ENCODE data around the gene LSAMP.

The LSAMP gene

GRCh38 chr3:115943579-115943978, 501.7 kb downstream of the LSAMP start:
- DNase-seq (ENCODE audit: low spot score), result no peak

DNA sequence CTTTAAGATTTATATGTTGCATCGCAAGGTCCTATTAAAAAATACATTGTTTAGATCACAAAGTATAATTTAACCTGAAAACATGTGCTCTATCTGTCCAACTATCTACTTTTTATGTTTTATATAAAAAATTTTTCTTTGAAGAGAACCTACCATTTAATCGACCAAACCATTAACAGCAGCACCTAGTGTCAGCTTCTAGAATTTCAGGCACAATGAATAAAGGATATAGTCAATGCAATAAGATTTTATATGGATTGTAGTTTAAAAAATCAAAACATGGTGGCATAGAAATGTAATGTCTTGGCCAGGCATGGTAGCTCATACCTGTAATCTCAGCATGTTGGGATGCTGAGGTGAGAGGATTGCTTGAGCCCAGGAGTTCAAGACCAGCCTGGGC, 508.2 kb downstream of the LSAMP start:
- no peak for DNase-seq (ENCODE audit: low spot score)

GRCh38 chr3:115932807-115933206, 512.5 kb downstream of the LSAMP start:
- DNase-seq (ENCODE audit: low spot score), result peak; percentile 20

GRCh38 chr3:115931581-115931980, 513.7 kb downstream of the LSAMP start:
- no peak for DNase-seq (ENCODE audit: low spot score)

DNA sequence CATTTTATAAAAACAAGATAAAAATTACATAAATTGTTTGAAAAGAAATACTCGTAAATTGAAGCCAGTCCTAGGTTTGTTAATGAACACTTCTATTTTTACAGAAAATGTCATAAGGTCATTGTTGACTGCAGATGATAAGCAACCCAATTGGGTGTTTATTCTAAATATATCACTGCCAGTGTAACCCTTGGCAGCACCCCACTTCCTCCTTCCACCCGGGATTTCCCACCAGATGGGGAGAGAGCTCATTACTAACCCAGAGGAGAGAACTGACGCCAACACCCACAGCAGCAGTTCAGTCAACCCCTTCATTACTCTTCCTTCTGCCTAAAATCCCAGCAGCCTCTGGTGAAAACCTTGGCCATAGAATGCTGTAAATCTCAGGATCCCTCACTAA, 514.4 kb downstream of the LSAMP start:
- DNase-seq (ENCODE audit: low spot score), result no peak

- DNase-seq (ENCODE audit: low spot score), result no peak
These were observed 515.1 kb downstream of the LSAMP start for GRCh38 chr3:115930168-115930567.

DNA sequence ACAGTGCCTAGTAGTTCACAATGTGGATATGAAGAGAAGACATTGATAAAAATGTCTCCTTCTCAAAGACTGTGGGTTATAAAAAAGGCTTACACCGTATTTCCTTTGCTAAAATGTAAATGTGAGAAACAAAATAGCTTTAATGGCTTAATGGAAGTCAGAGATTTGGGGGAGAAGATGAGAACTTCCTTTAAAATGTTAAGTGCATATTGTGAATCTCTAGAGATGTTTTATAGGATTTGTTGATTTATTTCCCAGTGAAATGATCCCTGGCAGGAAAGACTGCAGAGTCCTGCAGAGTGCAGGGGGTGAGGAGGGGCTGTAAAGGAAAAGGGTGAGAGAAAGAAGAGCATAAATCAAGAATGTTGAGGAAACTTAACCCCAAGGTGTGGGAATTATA, 516.9 kb downstream of the LSAMP start:
- no peak for DNase-seq (ENCODE audit: low spot score)

DNA sequence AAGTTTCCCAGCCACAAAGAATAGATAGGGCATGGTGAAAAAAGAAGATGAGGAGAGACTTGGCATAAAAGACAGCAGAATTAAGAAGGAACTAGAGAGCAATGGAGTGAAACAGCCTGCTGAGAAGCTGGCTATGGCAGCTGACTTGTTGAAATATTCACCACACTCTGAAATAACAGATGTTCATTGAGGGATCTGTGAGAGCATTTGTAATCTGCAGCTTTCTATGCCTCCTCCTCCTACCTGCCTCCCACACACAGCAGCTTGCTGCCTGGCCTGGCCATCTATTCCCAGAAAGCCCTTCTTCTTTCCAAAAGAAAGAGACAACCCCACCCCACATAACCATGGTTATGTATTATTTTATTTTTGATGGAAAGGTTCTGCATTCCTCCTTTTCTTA, 518.1 kb downstream of the LSAMP start:
- DNase-seq (ENCODE audit: low spot score), result no peak

DNA sequence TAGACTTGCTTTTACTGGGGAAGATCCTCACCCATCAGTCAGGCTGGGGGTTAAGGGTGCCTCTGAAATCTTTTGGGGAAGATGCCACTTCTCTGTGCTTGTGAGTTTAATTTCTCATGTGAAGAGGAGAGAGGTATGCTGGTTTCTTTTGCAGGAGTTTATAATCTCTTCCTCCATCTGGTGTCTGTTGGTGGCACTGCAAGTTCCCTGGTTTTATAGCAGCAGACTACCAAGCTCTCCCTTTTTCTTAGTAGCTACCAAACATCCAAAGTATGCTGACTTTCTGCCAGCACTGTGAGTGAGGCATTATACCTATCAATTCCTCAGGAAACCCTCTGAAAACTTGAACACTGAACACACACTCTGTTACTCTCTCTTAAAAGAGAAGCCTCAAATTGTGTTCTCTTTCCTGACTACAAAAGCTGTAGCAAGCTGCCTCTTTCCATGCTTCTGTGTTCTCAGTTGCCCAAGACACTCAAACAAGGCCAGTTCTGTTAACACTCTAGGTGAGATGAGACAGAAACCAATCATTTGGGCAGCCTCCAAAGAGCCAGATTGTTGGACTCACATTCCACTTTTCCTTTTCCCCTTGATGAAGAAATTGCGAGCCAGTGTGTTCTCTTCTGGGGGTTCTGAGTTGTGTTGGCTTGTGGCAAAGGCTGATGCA, 522.5 kb downstream of the LSAMP start:
- DNase-seq (ENCODE audit: low spot score), result peak; percentile 9

- no peak for DNase-seq (ENCODE audit: low spot score)
These were observed 523.6 kb downstream of the LSAMP start for GRCh38 chr3:115921711-115922110.

DNA sequence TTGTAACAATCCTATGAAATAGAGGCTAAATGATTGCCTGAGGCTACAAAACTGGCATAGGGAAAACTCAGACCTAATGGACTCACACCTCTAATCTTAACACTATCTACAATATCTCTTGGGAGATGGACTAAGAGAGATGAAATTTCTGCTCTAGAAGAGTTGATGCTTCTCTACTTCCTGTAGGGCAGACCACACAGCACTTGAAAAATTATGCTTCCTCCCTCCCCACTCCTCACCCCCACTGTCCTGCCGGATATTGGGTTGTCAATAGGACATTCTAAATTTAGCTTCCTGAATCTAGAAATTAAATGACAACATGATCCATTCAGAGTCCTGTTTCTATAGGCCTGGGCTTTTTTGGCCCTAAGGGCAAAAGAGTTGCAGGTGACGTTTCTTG, 526.4 kb downstream of the LSAMP start:
- DNase-seq (ENCODE audit: low spot score), result no peak

- no peak for DNase-seq (ENCODE audit: low spot score)
These were observed 528.4 kb downstream of the LSAMP start for GRCh38 chr3:115916866-115917265.

DNA sequence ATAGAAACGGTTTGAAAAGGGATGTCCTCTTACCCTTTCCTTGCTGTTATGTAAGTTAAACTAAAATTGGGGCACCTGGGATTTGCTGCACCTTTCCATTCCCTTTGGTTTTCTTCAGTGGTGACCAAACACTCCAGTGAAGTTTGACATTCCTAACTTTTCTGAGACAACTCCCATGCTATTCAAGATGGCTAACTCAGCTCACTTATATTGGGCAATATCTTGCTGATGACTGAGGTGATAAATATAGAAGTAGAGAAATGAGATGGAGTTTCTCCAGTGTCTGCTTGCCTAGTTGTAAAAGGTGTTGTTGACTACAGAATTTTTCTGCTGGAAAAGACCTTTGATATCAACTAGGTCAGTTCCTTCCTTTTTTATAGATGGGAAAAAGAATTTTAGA, 530.2 kb downstream of the LSAMP start:
- no peak for DNase-seq (ENCODE audit: low spot score)

DNA sequence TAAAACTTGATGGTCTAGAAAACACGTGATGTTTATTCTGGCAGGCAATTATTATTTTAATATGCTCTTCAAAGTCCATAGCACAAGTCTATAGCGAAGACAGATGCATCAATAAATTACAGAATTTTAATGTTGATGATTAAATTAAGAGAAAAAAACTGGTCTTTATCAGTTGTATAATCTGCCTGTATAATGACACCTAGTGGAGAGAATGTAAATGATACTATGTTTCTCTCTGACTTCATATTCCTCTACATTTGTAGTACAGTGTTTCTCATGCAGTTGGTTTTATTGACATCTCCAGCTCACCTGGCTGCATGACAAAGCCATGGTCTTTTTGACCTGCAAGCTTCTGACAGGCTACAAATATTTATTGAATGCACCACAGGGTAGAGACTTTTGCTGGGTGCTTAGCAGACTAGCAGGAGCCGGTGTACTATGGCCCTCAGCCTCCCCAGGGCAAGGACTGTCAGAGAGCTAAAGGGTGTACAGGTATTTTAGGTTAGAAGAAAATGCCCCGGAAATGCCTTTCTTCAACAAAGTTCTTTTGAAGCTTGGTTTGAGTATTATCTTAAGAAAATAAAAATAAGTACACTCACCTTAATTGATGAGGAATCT, 532.1 kb downstream of the LSAMP start:
- no peak for DNase-seq (ENCODE audit: low spot score)

DNA sequence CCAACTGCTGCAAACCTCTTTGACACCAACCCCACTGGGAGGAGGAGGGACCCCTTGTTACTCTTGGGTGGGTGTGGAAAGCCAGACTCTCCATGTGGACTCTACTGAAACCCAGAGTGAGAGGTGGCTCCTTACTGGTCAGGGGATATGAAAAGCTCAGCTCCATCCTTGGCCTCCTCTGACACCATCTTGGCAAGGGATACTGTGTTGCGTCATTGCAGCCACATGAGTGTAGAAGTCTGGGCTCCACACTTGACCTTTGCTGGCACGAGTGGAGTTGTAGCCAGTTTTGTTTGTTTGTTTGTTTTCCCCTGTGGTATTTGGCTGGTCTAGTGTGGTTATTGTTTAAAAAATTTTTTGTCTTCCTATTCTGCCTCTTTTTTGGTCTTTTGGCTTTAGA, 532.9 kb downstream of the LSAMP start:
- DNase-seq (ENCODE audit: low spot score), result no peak

GRCh38 chr3:115905871-115906270, 539.4 kb downstream of the LSAMP start:
- DNase-seq (ENCODE audit: low spot score), result no peak

DNA sequence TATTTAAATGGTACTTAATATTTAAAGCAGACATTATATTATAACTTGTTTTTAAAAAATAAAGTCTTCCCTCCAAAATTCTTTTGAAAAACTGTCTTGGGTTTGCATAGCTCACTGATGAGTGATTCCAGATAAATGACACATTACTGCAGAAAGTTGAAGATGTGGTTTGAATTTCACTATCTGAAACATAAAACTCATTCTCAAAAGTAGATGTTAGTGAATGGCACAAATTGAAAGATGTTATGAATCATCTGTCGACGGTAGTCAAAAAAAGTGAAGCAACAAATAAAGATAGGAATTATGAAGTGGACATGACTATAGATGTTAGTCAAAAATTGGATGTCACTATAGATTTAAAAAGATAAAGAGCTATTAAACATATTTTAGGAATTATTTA, 541.4 kb downstream of the LSAMP start:
- no peak for DNase-seq (ENCODE audit: low spot score)

DNA sequence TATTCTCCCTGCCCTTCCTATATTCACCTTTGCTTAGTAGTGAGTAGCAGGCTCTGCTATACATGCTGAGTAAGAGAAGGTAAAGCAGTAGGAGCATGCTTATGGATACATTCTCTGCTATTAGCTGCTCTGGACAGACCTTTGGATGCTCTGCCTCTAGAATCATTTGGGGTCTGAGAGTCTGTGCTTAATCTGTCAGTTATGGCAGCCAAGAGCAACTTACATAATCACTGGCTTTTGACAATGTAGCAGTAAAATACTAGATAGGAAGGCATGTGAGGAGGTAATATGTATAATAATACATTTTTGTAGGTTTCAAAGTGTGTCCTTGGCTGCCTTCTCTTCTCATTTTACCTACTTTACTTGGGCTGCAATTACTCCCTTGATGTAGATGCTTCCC, 544.3 kb downstream of the LSAMP start:
- DNase-seq (ENCODE audit: low spot score), result no peak

DNA sequence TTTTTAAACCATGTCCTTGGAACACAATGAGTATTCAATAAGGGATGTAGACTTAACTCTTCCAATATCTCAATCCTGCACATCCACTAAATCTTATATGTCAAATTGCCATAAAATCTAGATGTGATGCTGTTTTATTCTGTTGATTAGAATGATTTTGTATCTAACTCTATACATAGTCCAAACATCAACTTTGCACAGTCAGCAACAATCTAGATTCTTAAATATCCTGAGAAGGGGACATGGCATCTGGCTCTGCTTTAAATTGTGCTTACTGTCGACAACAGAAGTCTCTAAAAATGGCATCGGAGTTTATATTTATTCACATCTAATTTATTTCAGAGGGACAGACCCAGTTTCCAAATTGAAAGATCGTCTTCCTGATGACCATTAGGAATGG, 545.8 kb downstream of the LSAMP start:
- DNase-seq (ENCODE audit: low spot score), result no peak

GRCh38 chr3:115898656-115899410, 546.5 kb downstream of the LSAMP start:
- DNase-seq (ENCODE audit: low spot score), result no peak

GRCh38 chr3:115891006-115891636, 554.2 kb downstream of the LSAMP start:
- no peak for DNase-seq (ENCODE audit: low spot score)

DNA sequence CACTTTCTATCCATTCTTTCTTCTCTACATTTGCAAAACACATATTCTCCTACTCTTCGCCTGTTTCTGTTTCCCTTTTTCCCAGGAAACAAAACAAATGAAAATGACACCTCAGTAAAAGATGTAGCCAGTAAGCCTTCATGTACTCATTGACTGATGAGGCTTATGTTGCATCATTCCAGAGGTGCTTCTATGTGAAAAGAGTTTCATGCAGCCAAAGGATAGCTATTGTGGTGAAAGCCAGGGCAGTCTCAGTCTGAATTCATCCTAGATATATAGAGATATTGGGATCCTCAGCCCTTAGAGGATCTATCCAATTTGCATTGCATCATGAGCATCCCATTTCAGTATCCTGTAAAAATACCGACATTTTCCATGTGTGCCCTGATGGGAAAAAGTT, 554.7 kb downstream of the LSAMP start:
- no peak for DNase-seq (ENCODE audit: low spot score)

- no peak for DNase-seq (ENCODE audit: low spot score)
These were observed 559.7 kb downstream of the LSAMP start for GRCh38 chr3:115885621-115886020.
